PC-9 (cell line): ENCODE results near the gene SWI5. TPM values are rescaled to one million over a fixed set of nuclear protein-coding genes. Genes with fewer than 3 reads are reported as not detected.
A peak's percentile ranks its signal among the peaks of the same experiment; 100 is the strongest.

ENCODE experiments used
- BruUV-seq: library from RNA; stranded (reverse); fragments of 400-500 nt; replicated peaks from 2 replicates; lab custom pipeline; 2021; lab: Mats Ljungman, UMichigan
- CTCF ChIA-PET: fragments of 300-600 bp; sonication (Branson Sonifier 250); formaldehyde crosslinking; loops from one replicate; lab custom pipeline; 2022; ENCODE audit warnings: antibody characterized with exemption; lab: Charles Lee
- POLR2A ChIA-PET: fragments of 300-600 bp; sonication (Branson Sonifier 250); formaldehyde crosslinking; loops from one replicate; lab custom pipeline; 2022; ENCODE audit warnings: antibody characterized with exemption; ENCODE audit not compliant: unreplicated experiment; lab: Charles Lee
- DNase-seq, 2 experiments: peaks; one replicate each; pipeline versions ENCODE4 v3.0.0 to v3.0.0-alpha.2; 2015 to 2022; ENCODE audit warnings: mixed read lengths in 1 of 2
- H2AFZ ChIP-seq: fragments of 200-600 bp; sonication (generic); 2 replicates; pipeline ENCODE4 v1.8.1; 2017; ENCODE audit warnings: antibody characterized with exemption
- H3F3A ChIP-seq: fragments of 200-600 bp; sonication (generic); 2 replicates; pipeline ENCODE4 v1.8.1; 2017; ENCODE audit warnings: antibody characterized with exemption, mild to moderate bottlenecking, low read depth; ENCODE audit not compliant: insufficient read depth
- H3K27ac ChIP-seq: fragments of 200-600 bp; sonication (generic); 2 replicates; pipeline ENCODE4 v1.6.1; 2016; ENCODE audit warnings: mixed run types
- H3K27me3 ChIP-seq: fragments of 200-600 bp; sonication (generic); 2 replicates; pipeline ENCODE4 v1.6.1; 2016; ENCODE audit warnings: low read depth, mixed run types; ENCODE audit not compliant: insufficient read depth
- H3K36me3 ChIP-seq: fragments of 200-600 bp; sonication (generic); 2 replicates; pipeline ENCODE4 v1.6.1; 2016; ENCODE audit warnings: low read depth, mixed run types
- H3K4me1 ChIP-seq: fragments of 200-600 bp; sonication (generic); replicated peaks from 2 replicates; pipeline ENCODE4 v1.6.1; 2016; ENCODE audit warnings: mixed run types; ENCODE audit not compliant: insufficient read depth
- H3K4me2 ChIP-seq: fragments of 200-600 bp; sonication (generic); 2 replicates; pipeline ENCODE4 v1.6.1; 2017; ENCODE audit warnings: mixed run types
- H3K4me3 ChIP-seq: fragments of 200-600 bp; sonication (generic); 2 replicates; pipeline ENCODE4 v1.6.1; 2016; ENCODE audit warnings: mixed run types
- H3K79me2 ChIP-seq: fragments of 200-600 bp; sonication (generic); 2 replicates; pipeline ENCODE4 v1.6.1; 2017; ENCODE audit warnings: low read depth, mixed run types
- H3K9me2 ChIP-seq: fragments of 200-600 bp; sonication (generic); 2 replicates; pipeline ENCODE4 v1.8.1; 2017; ENCODE audit warnings: mild to moderate bottlenecking; ENCODE audit not compliant: insufficient read depth
- H3K9me3 ChIP-seq: fragments of 200-600 bp; sonication (generic); 2 replicates; pipeline ENCODE4 v1.8.1; 2016; ENCODE audit warnings: low read depth; ENCODE audit not compliant: insufficient read depth
- H4K20me1 ChIP-seq: fragments of 200-600 bp; sonication (generic); 2 replicates; pipeline ENCODE4 v1.8.1; 2017; ENCODE audit not compliant: insufficient read depth
- CTCF ChIP-seq: fragments of 200-600 bp; sonication (generic); conservative IDR thresholded peaks from 2 replicates; pipeline ENCODE4 v1.6.1; 2017; ENCODE audit warnings: mixed run types, antibody characterized with exemption, mild to moderate bottlenecking, moderate library complexity
- EZH2 ChIP-seq: fragments of 200-600 bp; sonication (generic); IDR thresholded peaks from 2 replicates; pipeline ENCODE4 v1.8.0; 2017; ENCODE audit warnings: antibody characterized with exemption, low read depth
- intact Hi-C: fragments of 100-400 bp; cut with micrococcal nuclease; formaldehyde crosslinking; loops from one replicate; pipeline ENCODE4 v1.10.0; 2022; ENCODE audit not compliant: unreplicated experiment
- total RNA-seq: library from RNA; stranded (reverse); gene quantifications from 2 replicates; pipeline ENCODE4 v1.2.3, GENCODE V29; 2021

Gene SWI5
- total RNA-seq, 1 experiment from 2014 or later, result 86.0 TPM

- no peak overlapping the region for H3K4me2 ChIP-seq
- no peaks in the 10 kb centered on the region for H3K36me3 ChIP-seq
- H3K79me2 ChIP-seq, result peaks cover 6% of the 10 kb centered on the region
- ChIA-PET CTCF (interaction anchor here (1.7 kb wide), 1 partner anchor 125 kb away, joined by 5 read pairs; no protein-coding TSS in a partner anchor), POLR2A (interaction anchor here (0.6 kb wide), 2 partner anchors 330 to 1731 kb away, joined by 6 to 27 read pairs; no protein-coding TSS in a partner anchor)
- H3K27ac ChIP-seq, result no peak overlapping the region
- no peak overlapping the region for H2AFZ ChIP-seq
- H3K27me3 ChIP-seq, result no peaks in the 10 kb centered on the region
- H4K20me1 ChIP-seq, result no peaks in the 10 kb centered on the region
- TF ChIP-seq CTCF, result no peak
- H3K4me3 ChIP-seq, result no peak overlapping the region
- H3K9me3 ChIP-seq, result no peaks in the 10 kb centered on the region
- no peaks in the 10 kb centered on the region for H3K9me2 ChIP-seq
- DNase-seq, result no peak
- H3K4me1 ChIP-seq, result peaks cover 41% of the 10 kb centered on the region
- no TSS peak for BruUV-seq
- peaks cover 41% of the 10 kb centered on the region for H3F3A ChIP-seq
- intact Hi-C loops, result loop anchor here (2.0 kb wide), 1 partner anchor 211 kb away; the partner anchor contains the start of gene GLE1
Observed at GRCh38 chr9:128294142-128294541, 18.1 kb downstream of the SWI5 start.

- POLR2A ChIA-PET, result interaction anchor here (0.5 kb wide), 1 partner anchor 45 kb away, joined by 7 read pairs; no protein-coding TSS in a partner anchor
- intact Hi-C loops, result loop anchor here (5.0 kb wide), 2 partner anchors 261 to 341 kb away; no protein-coding TSS in a partner anchor
- Histone ChIP-seq H3K4me1 (peaks cover 56% of the 10 kb centered on the region), H4K20me1 (no peaks in the 10 kb centered on the region), H3K9me3 (no peaks in the 10 kb centered on the region), H2AFZ (no peak overlapping the region), H3K79me2 (peaks cover 6% of the 10 kb centered on the region), H3F3A (peaks cover 51% of the 10 kb centered on the region), H3K4me3 (no peak overlapping the region), H3K27ac (peak overlapping the region; percentile 97), H3K27me3 (no peaks in the 10 kb centered on the region), H3K36me3 (no peaks in the 10 kb centered on the region), H3K4me2 (peak overlapping the region; percentile 74), H3K9me2 (no peaks in the 10 kb centered on the region)
- BruUV-seq, result no TSS peak
- peak in 1 of 2 experiments; percentile 78 for DNase-seq
- no peak for TF ChIP-seq EZH2
- TF ChIP-seq CTCF, result no peak
- CTCF ChIA-PET, result interaction anchor here (0.6 kb wide), 2 partner anchors 11 to 67 kb away, joined by 3 to 4 read pairs; no protein-coding TSS in a partner anchor
Observed at GRCh38 chr9:128296340-128297220, 20.5 kb downstream of the SWI5 start.

GRCh38 chr9:128297221-128297773 is 21.2 kb downstream of the SWI5 start:
- DNase-seq, result no peak
- TF ChIP-seq EZH2 (no peak), CTCF (no peak)
- Histone ChIP-seq H2AFZ (no peak overlapping the region), H3K4me1 (peaks cover 56% of the 10 kb centered on the region), H4K20me1 (no peaks in the 10 kb centered on the region), H3F3A (peaks cover 50% of the 10 kb centered on the region), H3K4me2 (peak overlapping the region; percentile 74), H3K4me3 (no peak overlapping the region), H3K27me3 (no peaks in the 10 kb centered on the region), H3K9me3 (no peaks in the 10 kb centered on the region), H3K79me2 (peaks cover 6% of the 10 kb centered on the region), H3K36me3 (no peaks in the 10 kb centered on the region), H3K9me2 (no peaks in the 10 kb centered on the region), H3K27ac (peak overlapping the region; percentile 97)
- ChIA-PET CTCF (interaction anchor here (0.6 kb wide), 1 partner anchor 10 kb away, joined by 4 read pairs; no protein-coding TSS in a partner anchor), POLR2A (interaction anchor here (0.5 to 0.6 kb wide), 2 partner anchors 16 to 45 kb away, joined by 5 to 7 read pairs; no protein-coding TSS in a partner anchor)
- intact Hi-C loops, result loop anchor here (5.0 kb wide), 2 partner anchors 260 to 340 kb away; no protein-coding TSS in a partner anchor
- BruUV-seq, result no TSS peak
